Head of caudate nucleus (tissue), 42 donors: Measurements from ENCODE around the gene SP110.
"Not testable (repeated sequence)": the region's sequence is repeated elsewhere in the genome, so short reads cannot be mapped to it uniquely, and the experiment has no call there.

Experiments
- DNase-seq, 42 donors: peaks; one replicate each; pipeline versions ENCODE4 v3.0.0 to v3.0.0-alpha.2; 2020 to 2021; ENCODE audit warnings: mixed read lengths in 7 of 42
- intact Hi-C: fragments of 100-400 bp; cut with DNase I; formaldehyde crosslinking; loops from one replicate; pipeline ENCODE4 v1.15.0; 2022

The SP110 gene

GRCh38 chr2:230219419-230220331, at the start of gene SP110:
TSS of gene SP110 (minus strand) at chr2:230219984. CDS start at chr2:230216927, 3,057 bp downstream.
- intact Hi-C loops, result no loop called here
- peak; percentile 6 to 86 (median 60) for DNase-seq

- intact Hi-C loops, result no loop called here
- DNase-seq, result no peak
These were observed 48.9 kb upstream of the SP110 start for GRCh38 chr2:230268606-230269243.

GRCh38 chr2:230267556-230267955, 47.8 kb upstream of the SP110 start:
- no peak for DNase-seq
- intact Hi-C loops, result no loop called here

- intact Hi-C loops, result no loop called here
- no peak for DNase-seq
These were observed 47.3 kb upstream of the SP110 start for GRCh38 chr2:230267059-230267458.

- intact Hi-C loops, result no loop called here
- no peak for DNase-seq
These were observed 46.9 kb upstream of the SP110 start for GRCh38 chr2:230266638-230267037.

- DNase-seq, intact Hi-C loops: not testable (repeated sequence)
These were observed 45.2 kb upstream of the SP110 start for GRCh38 chr2:230264945-230265344.

GRCh38 chr2:230262246-230262645, 42.5 kb upstream of the SP110 start:
- intact Hi-C loops, result no loop called here
- DNase-seq, result no peak

- DNase-seq, result no peak
- intact Hi-C loops, result no loop called here
These were observed 38.7 kb upstream of the SP110 start for GRCh38 chr2:230258483-230258882.

GRCh38 chr2:230256733-230257332, 37.0 kb upstream of the SP110 start:
- no peak for DNase-seq
- intact Hi-C loops, result no loop called here

- intact Hi-C loops, result no loop called here
- no peak for DNase-seq
These were observed 34.5 kb upstream of the SP110 start for GRCh38 chr2:230254152-230254881.

GRCh38 chr2:230250231-230250630, 30.4 kb upstream of the SP110 start:
- intact Hi-C loops, result no loop called here
- no peak for DNase-seq

GRCh38 chr2:230246206-230246605, 26.4 kb upstream of the SP110 start:
- no peak for DNase-seq
- intact Hi-C loops, result no loop called here

- intact Hi-C loops, result no loop called here
- DNase-seq, result no peak
These were observed 24.4 kb upstream of the SP110 start for GRCh38 chr2:230244211-230244610.

- intact Hi-C loops, result no loop called here
These were observed 15.1 kb upstream of the SP110 start for GRCh38 chr2:230234845-230235244.

GRCh38 chr2:230234122-230234722, 14.4 kb upstream of the SP110 start:
- DNase-seq, result no peak
- intact Hi-C loops, result no loop called here

More at GRCh38 chr2:230234845-230235244, 15.1 kb upstream of the SP110 start:
- no peak for DNase-seq

- DNase-seq, result no peak
- intact Hi-C loops, result no loop called here
These were observed 11.5 kb upstream of the SP110 start for GRCh38 chr2:230231251-230231650.

GRCh38 chr2:230230496-230231200, 10.9 kb upstream of the SP110 start:
- intact Hi-C loops, result no loop called here

GRCh38 chr2:230230087-230230486, 10.3 kb upstream of the SP110 start:
- intact Hi-C loops, result no loop called here
- DNase-seq, result peak in 1 of 42 donors; percentile 26

More at GRCh38 chr2:230230496-230231200, 10.9 kb upstream of the SP110 start:
- no peak for DNase-seq
